Thyroid gland (tissue), 4 donors: ENCODE data around the gene CHTF18. TPM values are rescaled to one million over a fixed set of nuclear protein-coding genes. Genes with fewer than 3 reads are reported as not detected.

Experiments used
- DNase-seq, 2 donors: peaks; one replicate each; pipeline ENCODE4 v3.0.0-alpha.2; 2019
- H3K27ac ChIP-seq, 3 donors: fragments of 200-600 bp; sonication (generic); 1 replicate in 2 of 3; 2 replicates in 1 of 3; pipeline ENCODE4 v1.5.1; 2016 to 2019; ENCODE audit warnings: mild to moderate bottlenecking in 1 of 3, moderate library complexity in 1 of 3
- H3K27me3 ChIP-seq: fragments of 200-600 bp; sonication (generic); one replicate; pipeline ENCODE4 v1.5.1; 2019
- H3K36me3 ChIP-seq, 2 donors: fragments of 200-600 bp; sonication (generic); one replicate each; pipeline ENCODE4 v1.5.1; 2016 to 2019
- H3K4me1 ChIP-seq, 2 donors: fragments of 200-600 bp; sonication (generic); one replicate each; pipeline ENCODE4 v1.5.1; 2017 to 2019
- H3K4me3 ChIP-seq, 3 donors: fragments of 200-600 bp; sonication (generic); replicated peaks in 1 of 3; 1 replicate in 2 of 3; 2 replicates in 1 of 3; pipeline ENCODE4 v1.5.1; 2016; ENCODE audit warnings: mild to moderate bottlenecking in 1 of 3
- H3K9me3 ChIP-seq: fragments of 200-600 bp; sonication (generic); one replicate; pipeline ENCODE4 v1.5.1; 2017
- CTCF ChIP-seq, 6 experiments: fragments of 200-600 bp in 3 of 6; fragments of 450-650 bp in 3 of 6; sonication (generic) in 3 of 6; IDR thresholded peaks; one replicate each; pipeline ENCODE4 v1.5.1; 2016 to 2019; ENCODE audit warnings: antibody characterized with exemption in 6 of 6, mild to moderate bottlenecking in 2 of 6, inconsistent platforms in 1 of 6, moderate library complexity in 1 of 6
- POLR2A ChIP-seq, 2 donors: fragments of 450-650 bp; IDR thresholded peaks; one replicate each; pipeline ENCODE4 v1.6.1; 2017; ENCODE audit warnings: antibody characterized with exemption in 2 of 2, mild to moderate bottlenecking in 2 of 2, moderate library complexity in 1 of 2
- WGBS, 2 donors: methylation state at CpG; one replicate each; pipeline ENCODE4 v1.1.5; 2017; 5-methylcytosine and 5-hydroxymethylcytosine counted together
- intact Hi-C: fragments of 100-400 bp; cut with DNase I; formaldehyde crosslinking; loops from one replicate; pipeline ENCODE4 v1.15.1; 2023
- total RNA-seq, 4 donors: library from RNA; depleted of rRNA; stranded (reverse); fragments of >200 nt; gene quantifications; one replicate each; pipeline ENCODE4 v1.2.3, GENCODE V29; 2016

The CHTF18 gene
- total RNA-seq, 4 donors from 2014 or later: 10.1 to 14.6 (median 11.7) TPM

- TF ChIP-seq CTCF (IDR thresholded peaks at IDR 0.05) (no peak), POLR2A (IDR thresholded peaks at IDR 0.05) (no peak)
- no peak for DNase-seq
- no peaks in the 10 kb centered on the region for H3K9me3 ChIP-seq
- H3K27me3 ChIP-seq: no peaks in the 10 kb centered on the region
- H3K36me3 ChIP-seq: no peaks in the 10 kb centered on the region
- H3K27ac ChIP-seq: no peak overlapping the region
- no peak overlapping the region for H3K4me3 ChIP-seq
- intact Hi-C loops: no loop called here
- peaks cover 4 to 5% of the 10 kb centered on the region in 2 donors for H3K4me1 ChIP-seq
- 68 to 82% methylated on average over 11 to 14 of the region's 22 CpGs for WGBS, 2 donors
These were observed 26.6 kb upstream of the CHTF18 start for GRCh38 chr16:761625-762513.

- H3K27me3 ChIP-seq: no peaks in the 10 kb centered on the region
- H3K36me3 ChIP-seq: no peaks in the 10 kb centered on the region
- no peak for DNase-seq
- WGBS, 2 donors: 61 to 90% methylated on average over 2 to 6 of the region's 17 CpGs
- intact Hi-C loops: no loop called here
- H3K4me1 ChIP-seq: peaks cover 4 to 5% of the 10 kb centered on the region in 2 donors
- no peak overlapping the region for H3K4me3 ChIP-seq
- TF ChIP-seq CTCF (IDR thresholded peaks at IDR 0.05): no peak
- no peaks in the 10 kb centered on the region for H3K9me3 ChIP-seq
- no peak overlapping the region for H3K27ac ChIP-seq
These were observed 25.7 kb upstream of the CHTF18 start for GRCh38 chr16:762595-763268.

- Histone ChIP-seq H3K4me3 (no peak overlapping the region), H3K9me3 (no peaks in the 10 kb centered on the region), H3K27ac (no peak overlapping the region), H3K27me3 (no peaks in the 10 kb centered on the region), H3K4me1 (peaks cover 4 to 5% of the 10 kb centered on the region in 2 donors), H3K36me3 (no peaks in the 10 kb centered on the region)
- TF ChIP-seq CTCF (IDR thresholded peaks at IDR 0.05): no peak
- no peak for TF ChIP-seq POLR2A (IDR thresholded peaks at IDR 0.05)
- no peak for DNase-seq
- WGBS, 2 donors: 67 to 69% methylated on average over 6 to 16 of the region's 21 CpGs
- intact Hi-C loops: no loop called here
These were observed 24.8 kb upstream of the CHTF18 start for GRCh38 chr16:763369-764183.

- DNase-seq: no peak
- Histone ChIP-seq H3K27ac (no peak overlapping the region), H3K4me1 (peaks cover 3 to 5% of the 10 kb centered on the region in 2 donors), H3K4me3 (no peak overlapping the region), H3K27me3 (no peaks in the 10 kb centered on the region), H3K9me3 (no peaks in the 10 kb centered on the region), H3K36me3 (no peaks in the 10 kb centered on the region)
- intact Hi-C loops: no loop called here
- TF ChIP-seq CTCF (IDR thresholded peaks at IDR 0.05) (no peak), POLR2A (IDR thresholded peaks at IDR 0.05) (no peak)
- WGBS, 2 donors: 64 to 91% methylated on average over 6 to 13 of the region's 20 CpGs
These were observed 24.2 kb upstream of the CHTF18 start for GRCh38 chr16:764184-764750.
